Kidney (tissue), 14 donors: ENCODE measurements around the gene SLC9A3. TPM values are rescaled to one million over a fixed set of nuclear protein-coding genes. Genes with fewer than 3 reads are reported as not detected.

Experiments used
- DNase-seq, 5 donors: peaks; one replicate each; pipeline ENCODE4 v3.0.0-alpha.2; 2013 to 2020
- FAIRE-seq: peaks from 2 replicates; lab custom pipeline; 2012; peaks lifted over from hg19 to GRCh38; lab: Jason Lieb, UNC
- H3K27ac ChIP-seq, 2 donors: one replicate each; pipeline ENCODE4 v1.7.0; 2013; ENCODE audit warnings: low read depth in 2 of 2, low read length in 2 of 2, inconsistent platforms in 1 of 2
- H3K27me3 ChIP-seq: one replicate; pipeline ENCODE4 v1.7.1; 2013; ENCODE audit warnings: low read length, inconsistent platforms; ENCODE audit not compliant: control insufficient read depth, insufficient read depth
- H3K36me3 ChIP-seq, 3 donors: one replicate each; pipeline versions ENCODE4 v1.7.0 to v1.7.1; 2013; ENCODE audit warnings: low read length in 3 of 3, control low read depth in 1 of 3, inconsistent platforms in 1 of 3; ENCODE audit not compliant: insufficient read depth in 3 of 3, control insufficient read depth in 2 of 3
- H3K4me1 ChIP-seq, 3 donors: one replicate each; pipeline versions ENCODE4 v1.7.0 to v1.7.1; 2013; ENCODE audit warnings: low read length in 3 of 3, inconsistent platforms in 1 of 3, low read depth in 1 of 3; ENCODE audit not compliant: control insufficient read depth in 2 of 3, insufficient read depth in 2 of 3
- H3K4me3 ChIP-seq, 3 donors: one replicate each; pipeline versions ENCODE4 v1.7.0 to v1.8.1; 2013; ENCODE audit warnings: low read length in 3 of 3, control low read depth in 1 of 3, inconsistent platforms in 1 of 3
- H3K9ac ChIP-seq, 3 donors: one replicate each; pipeline versions ENCODE4 v1.7.0 to v1.7.1; 2013; ENCODE audit warnings: low read length in 3 of 3, control low read depth in 1 of 3, inconsistent platforms in 1 of 3
- H3K9me3 ChIP-seq, 3 donors: one replicate each; pipeline versions ENCODE4 v1.7.0 to v1.7.1; 2013; ENCODE audit warnings: low read length in 3 of 3, control low read depth in 1 of 3, inconsistent platforms in 1 of 3; ENCODE audit not compliant: control insufficient read depth in 2 of 3, insufficient read depth in 1 of 3
- intact Hi-C: fragments of 100-400 bp; cut with DNase I; formaldehyde crosslinking; loops from one replicate; pipeline ENCODE4 v1.11.1; 2022
- polyA plus RNA-seq: library from polyadenylated mRNA; stranded (reverse); fragments of 350-450 nt; fragmentation: Illumina TruSeq; extraction: RNeasy Lipid Tissue Mini Kit (QIAGEN cat#74804); gene quantifications from one replicate; pipeline ENCODE4 v1.2.3, GENCODE V29; 2014; ENCODE audit warnings: low read depth, low replicate concordance; ENCODE audit not compliant: insufficient read depth
- total RNA-seq: library from RNA; stranded (reverse); fragmentation: NEBNext Ultra II Directional; extraction: Animal tissue kit (Norgen Biotek cat#: 25700); gene quantifications from one replicate; pipeline ENCODE4 v1.2.1, GENCODE V29; 2021
- TF ChIP-seq, protein P1 (sequence below): IDR thresholded peaks from 3 replicates; pipeline ENCODE4 v1.5.1; 2012; ENCODE audit warnings: mild to moderate bottlenecking, moderate library complexity, borderline replicate concordance; ENCODE audit not compliant: insufficient read depth; ENCODE audit errors: extremely low read depth
- donor health status: control.
- donor health status: control.
- donor health status: control.
- donor health status: control.
- donor health status: control.
- donor health status: DM: yes; HTN: yes; CAD: no.
- donor health status: Normal renal cell carcinoma (clear cell type).

SLC9A3 gene
- total and polyA plus RNA-seq, 2 donors from 2014 or later: 10.5 to 36.9 TPM

DNA sequence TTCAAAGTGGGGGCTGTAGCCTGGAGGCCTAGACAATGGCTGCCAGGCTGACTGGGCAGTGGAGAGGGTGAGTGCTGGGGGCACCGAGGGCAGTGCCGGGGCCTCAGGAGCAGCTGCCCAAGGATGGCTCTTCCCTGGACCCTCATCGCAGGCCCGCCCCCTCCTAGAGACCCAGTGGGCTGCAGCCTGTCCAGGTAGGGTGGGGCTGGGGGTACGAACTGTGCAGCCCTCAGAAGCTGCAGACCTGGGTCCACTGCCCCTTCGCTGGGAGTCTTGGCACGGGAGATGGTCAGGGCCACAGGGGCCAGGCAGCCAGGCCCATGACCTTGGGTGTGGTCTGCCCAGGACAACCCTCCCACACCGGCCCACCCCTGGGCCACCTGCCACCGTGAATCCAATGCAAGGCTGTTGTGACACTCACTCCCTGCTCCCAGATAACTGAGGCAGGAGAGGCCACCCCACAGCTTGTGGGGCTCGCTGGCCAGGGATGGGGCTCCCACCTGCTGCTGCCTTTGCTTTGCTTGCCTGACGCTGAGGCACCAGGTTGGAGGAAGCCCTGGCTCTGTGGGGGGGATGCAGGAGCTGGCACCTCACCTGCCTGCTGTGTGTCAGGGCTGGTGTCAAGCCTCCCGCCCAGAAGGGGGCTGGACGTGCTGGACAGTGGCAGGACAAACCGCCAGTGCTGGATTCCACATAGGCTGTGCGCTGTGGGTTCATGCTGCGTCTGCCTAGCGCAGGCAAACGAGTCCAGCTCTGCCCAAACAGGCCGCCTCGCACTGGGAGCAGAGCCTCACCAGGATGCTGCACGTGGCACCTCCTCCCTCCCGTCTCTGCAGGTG is 23.1 kb upstream of the SLC9A3 start:
- no peaks in the 10 kb centered on the region for H3K27me3 ChIP-seq
- no peaks in the 10 kb centered on the region for H3K36me3 ChIP-seq
- no peak for FAIRE-seq
- no peak overlapping the region for H3K4me3 ChIP-seq
- no peaks in the 10 kb centered on the region for H3K9me3 ChIP-seq
- no peaks in the 10 kb centered on the region for H3K4me1 ChIP-seq
- H3K9ac ChIP-seq: no peak overlapping the region
- DNase-seq: peak in 2 of 5 donors; percentile 22 to 66
- no peak overlapping the region for H3K27ac ChIP-seq
- intact Hi-C loops: no loop called here
- TF ChIP-seq, protein P1, sequence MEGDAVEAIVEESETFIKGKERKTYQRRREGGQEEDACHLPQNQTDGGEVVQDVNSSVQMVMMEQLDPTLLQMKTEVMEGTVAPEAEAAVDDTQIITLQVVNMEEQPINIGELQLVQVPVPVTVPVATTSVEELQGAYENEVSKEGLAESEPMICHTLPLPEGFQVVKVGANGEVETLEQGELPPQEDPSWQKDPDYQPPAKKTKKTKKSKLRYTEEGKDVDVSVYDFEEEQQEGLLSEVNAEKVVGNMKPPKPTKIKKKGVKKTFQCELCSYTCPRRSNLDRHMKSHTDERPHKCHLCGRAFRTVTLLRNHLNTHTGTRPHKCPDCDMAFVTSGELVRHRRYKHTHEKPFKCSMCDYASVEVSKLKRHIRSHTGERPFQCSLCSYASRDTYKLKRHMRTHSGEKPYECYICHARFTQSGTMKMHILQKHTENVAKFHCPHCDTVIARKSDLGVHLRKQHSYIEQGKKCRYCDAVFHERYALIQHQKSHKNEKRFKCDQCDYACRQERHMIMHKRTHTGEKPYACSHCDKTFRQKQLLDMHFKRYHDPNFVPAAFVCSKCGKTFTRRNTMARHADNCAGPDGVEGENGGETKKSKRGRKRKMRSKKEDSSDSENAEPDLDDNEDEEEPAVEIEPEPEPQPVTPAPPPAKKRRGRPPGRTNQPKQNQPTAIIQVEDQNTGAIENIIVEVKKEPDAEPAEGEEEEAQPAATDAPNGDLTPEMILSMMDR: no peak

DNA sequence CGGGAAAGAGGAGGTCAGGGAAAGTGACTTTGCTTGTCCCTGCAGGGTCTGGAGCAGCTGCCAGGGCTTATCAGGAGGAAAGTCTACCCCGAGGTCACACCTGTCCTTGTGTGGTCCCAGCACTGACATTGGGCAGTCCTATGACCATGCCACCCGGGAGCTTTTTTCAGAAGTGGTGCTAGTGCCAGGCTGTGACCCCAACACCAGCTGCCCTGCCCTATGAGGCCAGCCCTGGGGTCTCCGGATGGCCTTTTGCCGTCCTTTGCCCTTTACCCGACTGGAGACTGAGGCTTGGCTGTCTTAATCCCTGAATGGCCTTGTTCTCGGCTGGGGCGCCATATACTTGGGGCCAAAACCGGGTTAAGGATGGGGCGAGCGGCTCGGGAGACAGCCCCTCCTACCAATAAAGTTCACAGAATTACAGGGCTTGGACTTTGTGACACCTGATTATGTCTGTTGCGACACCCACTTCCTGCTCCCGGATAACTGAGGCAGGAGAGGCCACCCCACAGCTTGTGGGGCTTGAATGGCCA is 22.2 kb upstream of the SLC9A3 start:
- Histone ChIP-seq H3K9me3 (no peaks in the 10 kb centered on the region), H3K9ac (no peak overlapping the region), H3K27me3 (no peaks in the 10 kb centered on the region), H3K4me1 (no peaks in the 10 kb centered on the region), H3K27ac (no peak overlapping the region), H3K36me3 (no peaks in the 10 kb centered on the region), H3K4me3 (no peak overlapping the region)
- intact Hi-C loops: no loop called here
- DNase-seq: peak in 1 of 5 donors; percentile 18
- no peak for FAIRE-seq
- TF ChIP-seq, protein P1: no peak

DNA sequence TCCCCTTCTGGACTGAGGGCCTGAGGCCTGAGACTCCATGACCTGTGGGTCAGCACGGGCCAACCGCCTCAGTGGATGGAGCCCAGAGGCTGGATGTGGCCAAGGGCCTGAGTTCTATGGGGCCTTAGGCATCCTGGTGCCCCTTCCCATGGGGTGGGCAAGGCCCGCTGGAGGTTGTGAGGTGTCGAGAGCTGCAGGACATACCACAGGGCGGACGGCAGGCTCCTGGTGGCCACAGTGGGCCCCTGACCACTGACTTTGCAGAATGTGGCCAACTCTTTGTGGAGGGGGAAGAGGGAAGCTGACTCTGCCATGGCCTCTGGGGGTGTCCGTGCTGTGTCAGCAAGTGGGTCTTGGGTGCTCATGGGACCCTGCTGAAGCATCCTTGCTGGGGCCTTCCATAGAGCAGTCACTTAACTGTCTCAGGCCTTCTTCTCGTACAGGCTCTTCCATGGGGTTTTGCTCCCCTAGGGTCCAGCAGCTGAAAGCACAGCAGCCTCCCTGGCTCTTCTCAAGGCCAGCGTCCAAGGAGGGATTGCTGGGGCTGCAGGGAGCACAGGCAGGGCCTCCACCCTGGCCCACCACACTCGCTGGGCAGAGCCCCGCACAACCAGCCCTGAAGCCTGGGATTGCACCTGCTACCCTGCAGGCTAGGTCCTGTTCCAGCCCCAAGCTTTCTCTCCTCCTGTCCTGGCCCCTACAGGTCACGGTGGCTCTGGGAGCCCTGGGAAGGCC is 21.6 kb upstream of the SLC9A3 start:
- FAIRE-seq (no peak), DNase-seq (peak in 2 of 5 donors; percentile 11 to 44)
- Histone ChIP-seq H3K9ac (no peak overlapping the region), H3K4me3 (no peak overlapping the region), H3K4me1 (no peaks in the 10 kb centered on the region), H3K27ac (no peak overlapping the region), H3K36me3 (no peaks in the 10 kb centered on the region), H3K27me3 (no peaks in the 10 kb centered on the region), H3K9me3 (no peaks in the 10 kb centered on the region)
- TF ChIP-seq, protein P1: no peak
- intact Hi-C loops: no loop called here
